GM23338 (cell line): ENCODE data around the gene CDK5R2. TPM values are rescaled to one million over a fixed set of nuclear protein-coding genes. Genes with fewer than 3 reads are reported as not detected.

ENCODE experiments used
- CREB1 ChIP-seq: fragments of 250-450 bp; sonication (Bioruptor Pico); IDR thresholded peaks from 2 replicates; pipeline ENCODE4 v1.5.0; 2020; ENCODE audit warnings: low read depth, mild to moderate bottlenecking, moderate library complexity
- EZH2 ChIP-seq: fragments of 200-600 bp; sonication (generic); IDR thresholded peaks from one replicate; pipeline ENCODE4 v1.8.0; 2017; ENCODE audit warnings: antibody characterized with exemption, mild to moderate bottlenecking, low read depth; ENCODE audit not compliant: unreplicated experiment
- NANOG ChIP-seq: IDR thresholded peaks from 2 replicates; pipeline ENCODE4 v1.6.1; 2016; ENCODE audit warnings: antibody characterized with exemption, borderline replicate concordance
- STAT1 ChIP-seq: IDR thresholded peaks from one replicate; pipeline ENCODE4 v1.6.1; 2016; ENCODE audit warnings: antibody characterized with exemption; ENCODE audit not compliant: unreplicated experiment
- ZNF331 ChIP-seq: fragments of 250-450 bp; sonication (Bioruptor Pico); IDR thresholded peaks from 2 replicates; pipeline ENCODE4 v1.5.0; 2020; ENCODE audit warnings: low read depth, mild to moderate bottlenecking, moderate library complexity
- polyA plus RNA-seq: library from polyadenylated mRNA; unstranded; fragments of >200 nt; fragmentation: Nextera tagmentation; extraction: Ambion mirVana; gene quantifications from 2 replicates; pipeline ENCODE4 v1.2.1, GENCODE V29; 2016
- total RNA-seq: library from RNA; depleted of rRNA; stranded (reverse); fragments of >200 nt; shearing (Covaris generic); gene quantifications from 2 replicates; pipeline ENCODE4 v1.2.3, GENCODE V29; 2014
- TF ChIP-seq, protein P1 (sequence below): fragments of 250-450 bp; sonication (Bioruptor Pico); IDR thresholded peaks from 2 replicates; pipeline ENCODE4 v1.5.0; 2020; ENCODE audit warnings: mild to moderate bottlenecking, moderate library complexity
- TF ChIP-seq, protein P2 (sequence below), 2 experiments: fragments of 200-600 bp in 1 of 2; sonication (generic) in 1 of 2; conservative IDR thresholded peaks; 2 replicates each; pipeline versions ENCODE4 v1.5.1 to v1.6.1; 2016 to 2017; ENCODE audit warnings: antibody characterized with exemption in 2 of 2, low read depth in 2 of 2, mild to moderate bottlenecking in 2 of 2, moderate library complexity in 1 of 2
- TF ChIP-seq, protein P3 (sequence below): IDR thresholded peaks from 2 replicates; pipeline ENCODE4 v1.6.1; 2016; ENCODE audit warnings: antibody characterized with exemption

CDK5R2 gene
- total and polyA plus RNA-seq, 2 experiments from 2014 or later, result 0.56 TPM; not detected in 1

DNA sequence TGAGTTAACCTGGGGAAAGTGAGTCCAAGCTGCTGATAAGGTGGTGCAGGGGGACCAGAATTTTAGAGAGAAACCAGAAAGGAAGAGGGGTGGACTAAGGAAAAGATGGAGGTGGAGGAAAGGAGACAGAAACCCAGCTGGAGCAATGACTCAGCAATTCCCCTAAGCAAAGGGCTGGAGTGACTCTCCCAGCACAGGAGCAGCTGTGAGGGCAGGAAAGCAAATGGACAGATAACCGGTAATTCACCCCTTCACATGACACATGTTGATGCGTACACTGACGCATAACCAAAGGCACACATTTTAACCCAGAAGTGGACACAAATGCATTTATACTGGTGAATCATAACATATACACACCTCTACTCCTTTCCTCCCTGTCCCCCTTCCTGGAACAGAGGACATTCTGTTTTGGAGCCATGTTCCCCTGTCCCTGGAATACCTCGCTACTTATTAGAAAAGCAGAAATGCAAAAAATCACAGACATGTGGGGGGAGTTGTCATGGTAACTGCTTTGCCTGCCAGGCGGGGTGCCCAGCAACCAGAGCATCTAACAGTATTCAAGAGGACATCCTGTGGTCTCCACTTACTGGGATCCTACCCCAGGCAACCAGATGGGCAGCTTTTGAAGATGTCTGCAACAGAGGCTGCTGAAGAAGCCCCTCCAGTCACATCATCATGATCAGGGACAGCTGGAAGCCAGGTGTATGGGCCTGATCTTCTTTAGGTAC, 4.7 kb downstream of the CDK5R2 start (continued):
- TF ChIP-seq, protein P1, sequence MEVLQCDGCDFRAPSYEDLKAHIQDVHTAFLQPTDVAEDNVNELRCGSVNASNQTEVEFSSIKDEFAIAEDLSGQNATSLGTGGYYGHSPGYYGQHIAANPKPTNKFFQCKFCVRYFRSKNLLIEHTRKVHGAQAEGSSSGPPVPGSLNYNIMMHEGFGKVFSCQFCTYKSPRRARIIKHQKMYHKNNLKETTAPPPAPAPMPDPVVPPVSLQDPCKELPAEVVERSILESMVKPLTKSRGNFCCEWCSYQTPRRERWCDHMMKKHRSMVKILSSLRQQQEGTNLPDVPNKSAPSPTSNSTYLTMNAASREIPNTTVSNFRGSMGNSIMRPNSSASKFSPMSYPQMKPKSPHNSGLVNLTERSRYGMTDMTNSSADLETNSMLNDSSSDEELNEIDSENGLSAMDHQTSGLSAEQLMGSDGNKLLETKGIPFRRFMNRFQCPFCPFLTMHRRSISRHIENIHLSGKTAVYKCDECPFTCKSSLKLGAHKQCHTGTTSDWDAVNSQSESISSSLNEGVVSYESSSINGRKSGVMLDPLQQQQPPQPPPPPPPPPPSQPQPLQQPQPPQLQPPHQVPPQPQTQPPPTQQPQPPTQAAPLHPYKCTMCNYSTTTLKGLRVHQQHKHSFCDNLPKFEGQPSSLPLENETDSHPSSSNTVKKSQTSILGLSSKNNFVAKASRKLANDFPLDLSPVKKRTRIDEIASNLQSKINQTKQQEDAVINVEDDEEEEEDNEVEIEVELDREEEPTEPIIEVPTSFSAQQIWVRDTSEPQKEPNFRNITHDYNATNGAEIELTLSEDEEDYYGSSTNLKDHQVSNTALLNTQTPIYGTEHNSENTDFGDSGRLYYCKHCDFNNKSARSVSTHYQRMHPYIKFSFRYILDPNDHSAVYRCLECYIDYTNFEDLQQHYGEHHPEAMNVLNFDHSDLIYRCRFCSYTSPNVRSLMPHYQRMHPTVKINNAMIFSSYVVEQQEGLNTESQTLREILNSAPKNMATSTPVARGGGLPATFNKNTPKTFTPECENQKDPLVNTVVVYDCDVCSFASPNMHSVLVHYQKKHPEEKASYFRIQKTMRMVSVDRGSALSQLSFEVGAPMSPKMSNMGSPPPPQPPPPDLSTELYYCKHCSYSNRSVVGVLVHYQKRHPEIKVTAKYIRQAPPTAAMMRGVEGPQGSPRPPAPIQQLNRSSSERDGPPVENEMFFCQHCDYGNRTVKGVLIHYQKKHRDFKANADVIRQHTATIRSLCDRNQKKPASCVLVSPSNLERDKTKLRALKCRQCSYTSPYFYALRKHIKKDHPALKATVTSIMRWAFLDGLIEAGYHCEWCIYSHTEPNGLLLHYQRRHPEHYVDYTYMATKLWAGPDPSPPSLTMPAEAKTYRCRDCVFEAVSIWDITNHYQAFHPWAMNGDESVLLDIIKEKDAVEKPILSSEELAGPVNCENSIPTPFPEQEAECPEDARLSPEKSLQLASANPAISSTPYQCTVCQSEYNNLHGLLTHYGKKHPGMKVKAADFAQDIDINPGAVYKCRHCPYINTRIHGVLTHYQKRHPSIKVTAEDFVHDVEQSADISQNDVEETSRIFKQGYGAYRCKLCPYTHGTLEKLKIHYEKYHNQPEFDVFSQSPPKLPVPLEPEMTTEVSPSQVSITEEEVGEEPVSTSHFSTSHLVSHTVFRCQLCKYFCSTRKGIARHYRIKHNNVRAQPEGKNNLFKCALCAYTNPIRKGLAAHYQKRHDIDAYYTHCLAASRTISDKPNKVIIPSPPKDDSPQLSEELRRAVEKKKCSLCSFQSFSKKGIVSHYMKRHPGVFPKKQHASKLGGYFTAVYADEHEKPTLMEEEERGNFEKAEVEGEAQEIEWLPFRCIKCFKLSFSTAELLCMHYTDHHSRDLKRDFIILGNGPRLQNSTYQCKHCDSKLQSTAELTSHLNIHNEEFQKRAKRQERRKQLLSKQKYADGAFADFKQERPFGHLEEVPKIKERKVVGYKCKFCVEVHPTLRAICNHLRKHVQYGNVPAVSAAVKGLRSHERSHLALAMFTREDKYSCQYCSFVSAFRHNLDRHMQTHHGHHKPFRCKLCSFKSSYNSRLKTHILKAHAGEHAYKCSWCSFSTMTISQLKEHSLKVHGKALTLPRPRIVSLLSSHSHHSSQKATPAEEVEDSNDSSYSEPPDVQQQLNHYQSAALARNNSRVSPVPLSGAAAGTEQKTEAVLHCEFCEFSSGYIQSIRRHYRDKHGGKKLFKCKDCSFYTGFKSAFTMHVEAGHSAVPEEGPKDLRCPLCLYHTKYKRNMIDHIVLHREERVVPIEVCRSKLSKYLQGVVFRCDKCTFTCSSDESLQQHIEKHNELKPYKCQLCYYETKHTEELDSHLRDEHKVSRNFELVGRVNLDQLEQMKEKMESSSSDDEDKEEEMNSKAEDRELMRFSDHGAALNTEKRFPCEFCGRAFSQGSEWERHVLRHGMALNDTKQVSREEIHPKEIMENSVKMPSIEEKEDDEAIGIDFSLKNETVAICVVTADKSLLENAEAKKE, result no peak
- TF ChIP-seq NANOG (no peak), STAT1 (no peak), ZNF331 (CRISPR knock-in tag) (no peak), EZH2 (no peak), CREB1 (CRISPR knock-in tag) (no peak)
- TF ChIP-seq, protein P2, sequence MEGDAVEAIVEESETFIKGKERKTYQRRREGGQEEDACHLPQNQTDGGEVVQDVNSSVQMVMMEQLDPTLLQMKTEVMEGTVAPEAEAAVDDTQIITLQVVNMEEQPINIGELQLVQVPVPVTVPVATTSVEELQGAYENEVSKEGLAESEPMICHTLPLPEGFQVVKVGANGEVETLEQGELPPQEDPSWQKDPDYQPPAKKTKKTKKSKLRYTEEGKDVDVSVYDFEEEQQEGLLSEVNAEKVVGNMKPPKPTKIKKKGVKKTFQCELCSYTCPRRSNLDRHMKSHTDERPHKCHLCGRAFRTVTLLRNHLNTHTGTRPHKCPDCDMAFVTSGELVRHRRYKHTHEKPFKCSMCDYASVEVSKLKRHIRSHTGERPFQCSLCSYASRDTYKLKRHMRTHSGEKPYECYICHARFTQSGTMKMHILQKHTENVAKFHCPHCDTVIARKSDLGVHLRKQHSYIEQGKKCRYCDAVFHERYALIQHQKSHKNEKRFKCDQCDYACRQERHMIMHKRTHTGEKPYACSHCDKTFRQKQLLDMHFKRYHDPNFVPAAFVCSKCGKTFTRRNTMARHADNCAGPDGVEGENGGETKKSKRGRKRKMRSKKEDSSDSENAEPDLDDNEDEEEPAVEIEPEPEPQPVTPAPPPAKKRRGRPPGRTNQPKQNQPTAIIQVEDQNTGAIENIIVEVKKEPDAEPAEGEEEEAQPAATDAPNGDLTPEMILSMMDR (conservative IDR thresholded peaks at IDR 0.05; ENCODE audit: low read depth in 2 of 2), result no peak
- TF ChIP-seq, protein P3, sequence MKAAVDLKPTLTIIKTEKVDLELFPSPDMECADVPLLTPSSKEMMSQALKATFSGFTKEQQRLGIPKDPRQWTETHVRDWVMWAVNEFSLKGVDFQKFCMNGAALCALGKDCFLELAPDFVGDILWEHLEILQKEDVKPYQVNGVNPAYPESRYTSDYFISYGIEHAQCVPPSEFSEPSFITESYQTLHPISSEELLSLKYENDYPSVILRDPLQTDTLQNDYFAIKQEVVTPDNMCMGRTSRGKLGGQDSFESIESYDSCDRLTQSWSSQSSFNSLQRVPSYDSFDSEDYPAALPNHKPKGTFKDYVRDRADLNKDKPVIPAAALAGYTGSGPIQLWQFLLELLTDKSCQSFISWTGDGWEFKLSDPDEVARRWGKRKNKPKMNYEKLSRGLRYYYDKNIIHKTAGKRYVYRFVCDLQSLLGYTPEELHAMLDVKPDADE, result no peak
